ENCODE results near the gene SETD1B. TPM values are rescaled to one million over a fixed set of nuclear protein-coding genes. Genes with fewer than 3 reads are reported as not detected.

SETD1B gene
- total RNA-seq, 1 experiment from 2014 or later, result 40.4 TPM

DNA sequence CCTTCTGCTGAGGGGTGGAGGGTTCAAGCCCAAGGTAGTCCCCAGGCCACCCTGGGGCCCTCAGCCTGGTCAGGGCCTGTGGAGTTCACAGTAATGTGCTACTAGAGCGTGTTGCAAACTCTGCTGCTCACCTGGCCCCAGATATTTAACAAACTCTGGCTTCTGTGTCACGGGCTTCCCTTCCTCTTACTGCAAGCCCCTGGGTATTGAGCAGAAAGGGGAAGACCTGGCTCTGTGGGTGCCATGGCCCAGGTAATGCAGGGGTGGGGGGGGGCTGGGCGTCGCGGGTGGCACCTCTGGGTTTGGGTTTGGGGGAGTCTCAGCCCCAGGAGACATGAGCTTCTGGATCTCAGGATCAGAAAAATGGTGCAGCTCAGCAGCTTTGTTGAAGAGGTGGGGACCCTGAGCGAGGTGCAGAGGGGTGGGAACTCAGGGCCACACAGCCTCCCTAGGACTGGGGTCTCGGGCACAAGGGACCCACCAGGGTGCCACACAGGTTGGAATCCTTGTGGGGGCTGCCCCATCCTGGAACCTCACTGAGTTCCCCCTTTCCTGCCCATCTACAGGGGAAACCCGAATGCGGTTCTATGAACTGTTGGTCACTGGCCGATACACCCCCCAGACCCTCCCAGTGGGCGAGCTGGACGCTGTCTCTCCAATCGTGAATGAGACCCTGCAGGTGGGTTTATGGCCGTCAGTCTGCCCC lies 4.0 kb downstream of the SETD1B start:
- Histone ChIP-seq H4K20me1 (ENCODE audit: control insufficient read depth, insufficient read depth, insufficient read length) (no peaks in the 10 kb centered on the region), H3K27me3 (ENCODE audit: insufficient read depth, low read length) (no peaks in the 10 kb centered on the region), H3K18ac (ENCODE audit: insufficient read length, low read depth, low read length) (no peak overlapping the region), H4K8ac (replicated peaks; ENCODE audit: insufficient read length, low read depth, low read length) (no peak overlapping the region), H4K91ac (ENCODE audit: insufficient read length, low read depth, low read length) (no peak overlapping the region), H3K9ac (ENCODE audit: extremely low read depth, insufficient read length, low read length) (no peak overlapping the region), H3K4me2 (ENCODE audit: insufficient read depth, insufficient read length, low read length) (no peak overlapping the region), H3K14ac (ENCODE audit: insufficient read depth, low read length) (no peak overlapping the region), H3K4ac (ENCODE audit: low read depth, low read length) (no peak overlapping the region), H3K27ac (ENCODE audit: insufficient read length, low read depth, low read length) (no peak overlapping the region), H2BK15ac (ENCODE audit: low read depth, low read length) (no peak overlapping the region), H3K23me2 (ENCODE audit: insufficient read length, low read depth, low read length, poor library complexity, severe bottlenecking) (peaks cover 12% of the 10 kb centered on the region), H2BK5ac (ENCODE audit: insufficient read length, low read length) (no peak overlapping the region), H3K56ac (ENCODE audit: insufficient read length, low read depth, low read length) (no peak overlapping the region), H2BK20ac (ENCODE audit: low read depth, low read length, poor library complexity, severe bottlenecking) (no peak overlapping the region), H2AFZ (ENCODE audit: low read length) (no peak overlapping the region), H4K5ac (ENCODE audit: insufficient read length, low read depth, low read length) (no peak overlapping the region), H3K79me1 (ENCODE audit: insufficient read depth, low read depth, low read length, poor library complexity, severe bottlenecking) (no peaks in the 10 kb centered on the region), H2BK120ac (ENCODE audit: low read depth, low read length, poor library complexity, severe bottlenecking) (no peak overlapping the region), H2AK5ac (ENCODE audit: insufficient read length, low read length) (no peak overlapping the region), H3K23ac (ENCODE audit: insufficient read length, low read depth, low read length) (no peak overlapping the region), H2BK12ac (ENCODE audit: insufficient read length, low read depth, low read length) (no peak overlapping the region), H3K9me3 (ENCODE audit: control insufficient read depth, low read depth, low read length) (no peaks in the 10 kb centered on the region), H3K4me1 (ENCODE audit: insufficient read depth, low read length) (peaks cover 2% of the 10 kb centered on the region; the same call in 1 of the 2 replicates), H3T11ph (ENCODE audit: low read length) (no peak overlapping the region), H3K79me2 (ENCODE audit: insufficient read depth, low read length) (no peaks in the 10 kb centered on the region)
- peaks cover 14 to 42% (median 31%) of the 10 kb centered on the region in 3 experiments for H3K36me3 Mint-ChIP-seq (ENCODE audit: insufficient read depth in 1 of 3, low read depth in 3 of 3)
- H3K4me3 Mint-ChIP-seq, result no peak overlapping the region; a peak in 1 of 5 replicates
- no CpG with 5 or more reads among the region's 14 CpGs for WGBS (ENCODE audit: extremely low coverage, insufficient read length, low lambda C conversion rate)
- no peaks in the 10 kb centered on the region; the same call in 1 of the 2 replicates for H3K27me3 Mint-ChIP-seq (ENCODE audit: low read depth)
- TF ChIP-seq, protein P1, sequence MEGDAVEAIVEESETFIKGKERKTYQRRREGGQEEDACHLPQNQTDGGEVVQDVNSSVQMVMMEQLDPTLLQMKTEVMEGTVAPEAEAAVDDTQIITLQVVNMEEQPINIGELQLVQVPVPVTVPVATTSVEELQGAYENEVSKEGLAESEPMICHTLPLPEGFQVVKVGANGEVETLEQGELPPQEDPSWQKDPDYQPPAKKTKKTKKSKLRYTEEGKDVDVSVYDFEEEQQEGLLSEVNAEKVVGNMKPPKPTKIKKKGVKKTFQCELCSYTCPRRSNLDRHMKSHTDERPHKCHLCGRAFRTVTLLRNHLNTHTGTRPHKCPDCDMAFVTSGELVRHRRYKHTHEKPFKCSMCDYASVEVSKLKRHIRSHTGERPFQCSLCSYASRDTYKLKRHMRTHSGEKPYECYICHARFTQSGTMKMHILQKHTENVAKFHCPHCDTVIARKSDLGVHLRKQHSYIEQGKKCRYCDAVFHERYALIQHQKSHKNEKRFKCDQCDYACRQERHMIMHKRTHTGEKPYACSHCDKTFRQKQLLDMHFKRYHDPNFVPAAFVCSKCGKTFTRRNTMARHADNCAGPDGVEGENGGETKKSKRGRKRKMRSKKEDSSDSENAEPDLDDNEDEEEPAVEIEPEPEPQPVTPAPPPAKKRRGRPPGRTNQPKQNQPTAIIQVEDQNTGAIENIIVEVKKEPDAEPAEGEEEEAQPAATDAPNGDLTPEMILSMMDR (conservative IDR thresholded peaks at IDR 0.05), result no peak
- no peak for DNase-seq
- H3K9me3 Mint-ChIP-seq, result no peaks in the 10 kb centered on the region; a peak in 1 of 5 replicates
- no peak overlapping the region; a peak in 1 of 7 replicates for H3K27ac Mint-ChIP-seq
- H3K4me1 Mint-ChIP-seq, result peaks cover 26 to 34% of the 10 kb centered on the region in 2 experiments

Measured in H9 (cell line).